Osteocyte (in vitro differentiated cells): Measurements from ENCODE around the gene TMEM258. TPM values are rescaled to one million over a fixed set of nuclear protein-coding genes. Genes with fewer than 3 reads are reported as not detected.

Source experiments
- DNase-seq: peaks from one replicate; pipeline ENCODE4 v3.0.0; 2021; ENCODE audit warnings: mixed read lengths; ENCODE audit not compliant: unreplicated experiment; ENCODE audit errors: extremely low spot score
- H3K27ac Mint-ChIP-seq: one replicate; pipeline ENCODE4 v1.8.0; 2021; ENCODE audit warnings: mild to moderate bottlenecking, mixed read lengths; ENCODE audit not compliant: unreplicated experiment
- H3K27me3 Mint-ChIP-seq: one replicate; pipeline ENCODE4 v1.8.0; 2021; ENCODE audit warnings: mixed read lengths; ENCODE audit not compliant: unreplicated experiment
- H3K36me3 Mint-ChIP-seq: one replicate; pipeline ENCODE4 v1.8.0; 2021; ENCODE audit warnings: mixed read lengths; ENCODE audit not compliant: unreplicated experiment
- H3K4me1 Mint-ChIP-seq: one replicate; pipeline ENCODE4 v1.8.0; 2021; ENCODE audit warnings: mixed read lengths; ENCODE audit not compliant: unreplicated experiment
- H3K4me3 Mint-ChIP-seq: one replicate; pipeline ENCODE4 v1.8.0; 2021; ENCODE audit warnings: mild to moderate bottlenecking, moderate library complexity, mixed read lengths; ENCODE audit not compliant: unreplicated experiment
- H3K9me3 Mint-ChIP-seq: one replicate; pipeline ENCODE4 v1.8.0; 2021; ENCODE audit warnings: mixed read lengths; ENCODE audit not compliant: unreplicated experiment
- CTCF ChIP-seq: fragments of 200-600 bp; sonication (generic); IDR thresholded peaks from 2 replicates; pipeline ENCODE4 v1.5.0; 2021; ENCODE audit warnings: antibody characterized with exemption, mild to moderate bottlenecking, moderate library complexity
- total RNA-seq: library from RNA; stranded (reverse); gene quantifications from 2 replicates; pipeline ENCODE4 v1.2.1, GENCODE V29; 2021

The TMEM258 gene
- total RNA-seq, 1 donor from 2014 or later: 137 TPM

GRCh38 chr11:61766353-61766841 is 26.0 kb downstream of the TMEM258 start:
- peaks cover 5% of the 10 kb centered on the region for H3K4me1 Mint-ChIP-seq
- no peaks in the 10 kb centered on the region for H3K36me3 Mint-ChIP-seq
- no peaks in the 10 kb centered on the region for H3K27me3 Mint-ChIP-seq
- no peak for TF ChIP-seq CTCF
- H3K9me3 Mint-ChIP-seq: no peaks in the 10 kb centered on the region
- no peak overlapping the region for H3K27ac Mint-ChIP-seq
- H3K4me3 Mint-ChIP-seq: no peak overlapping the region
- no peak for DNase-seq

GRCh38 chr11:61765550-61766253 is 26.7 kb downstream of the TMEM258 start:
- Mint-ChIP-seq H3K4me1 (peaks cover 5% of the 10 kb centered on the region), H3K27ac (no peak overlapping the region), H3K27me3 (no peaks in the 10 kb centered on the region), H3K9me3 (no peaks in the 10 kb centered on the region), H3K4me3 (no peak overlapping the region), H3K36me3 (no peaks in the 10 kb centered on the region)
- DNase-seq: no peak
- no peak for TF ChIP-seq CTCF

GRCh38 chr11:61764606-61765260 is 27.7 kb downstream of the TMEM258 start:
- H3K36me3 Mint-ChIP-seq: no peaks in the 10 kb centered on the region
- no peak overlapping the region for H3K27ac Mint-ChIP-seq
- no peak for TF ChIP-seq CTCF
- no peaks in the 10 kb centered on the region for H3K9me3 Mint-ChIP-seq
- no peak overlapping the region for H3K4me3 Mint-ChIP-seq
- H3K4me1 Mint-ChIP-seq: peaks cover 4% of the 10 kb centered on the region
- H3K27me3 Mint-ChIP-seq: no peaks in the 10 kb centered on the region
- DNase-seq: no peak

- Mint-ChIP-seq H3K9me3 (no peaks in the 10 kb centered on the region), H3K36me3 (no peaks in the 10 kb centered on the region)
Measured at GRCh38 chr11:61763930-61764605, 28.3 kb downstream of the TMEM258 start.

More at GRCh38 chr11:61763930-61764605, 28.3 kb downstream of the TMEM258 start:
- no peak overlapping the region for H3K4me3 Mint-ChIP-seq
- no peak for TF ChIP-seq CTCF
- peaks cover 2% of the 10 kb centered on the region for H3K4me1 Mint-ChIP-seq
- no peak overlapping the region for H3K27ac Mint-ChIP-seq
- DNase-seq: no peak
- H3K27me3 Mint-ChIP-seq: no peaks in the 10 kb centered on the region
